Esophagus muscularis mucosa (tissue), 4 donors: ENCODE data around the gene SYT9. TPM values are rescaled to one million over a fixed set of nuclear protein-coding genes. Genes with fewer than 3 reads are reported as not detected.

Source experiments
- DNase-seq: peaks from one replicate; pipeline ENCODE4 v3.0.0-alpha.2; 2017; ENCODE audit errors: extremely low spot score
- H3K27ac ChIP-seq, 4 donors: fragments of 200-600 bp; sonication (generic); replicated peaks in 1 of 4; 1 replicate in 3 of 4; 2 replicates in 1 of 4; pipeline ENCODE4 v1.5.1; 2016 to 2019; ENCODE audit warnings: mild to moderate bottlenecking in 1 of 4
- H3K27me3 ChIP-seq, 4 donors: fragments of 200-600 bp; sonication (generic); one replicate each; pipeline versions ENCODE4 v1.5.1 to v1.6.0; 2016 to 2019
- H3K36me3 ChIP-seq, 4 donors: fragments of 200-600 bp; sonication (generic); one replicate each; pipeline ENCODE4 v1.5.1; 2016 to 2019
- H3K4me1 ChIP-seq, 4 donors: fragments of 200-600 bp; sonication (generic); one replicate each; pipeline ENCODE4 v1.5.1; 2016 to 2019
- H3K4me3 ChIP-seq, 4 donors: fragments of 200-600 bp; sonication (generic); 1 replicate in 2 of 4; 2 replicates in 2 of 4; pipeline ENCODE4 v1.5.1; 2016 to 2019; ENCODE audit warnings: mild to moderate bottlenecking in 4 of 4, moderate library complexity in 1 of 4
- H3K9me3 ChIP-seq, 4 donors: fragments of 200-600 bp; sonication (generic); 1 replicate in 3 of 4; 2 replicates in 1 of 4; pipeline ENCODE4 v1.5.1; 2016 to 2019
- CTCF ChIP-seq, 3 experiments: fragments of 200-600 bp in 2 of 3; fragments of 450-650 bp in 1 of 3; sonication (generic) in 2 of 3; IDR thresholded peaks; one replicate each; pipeline ENCODE4 v1.5.1; 2017 to 2019; ENCODE audit warnings: antibody characterized with exemption in 3 of 3, mild to moderate bottlenecking in 2 of 3, moderate library complexity in 1 of 3
- EP300 ChIP-seq: sonication (generic); formaldehyde crosslinking; IDR thresholded peaks from one replicate; pipeline ENCODE4 v1.6.1; 2017; ENCODE audit warnings: antibody characterized with exemption
- POLR2A ChIP-seq: fragments of 450-650 bp; IDR thresholded peaks from one replicate; pipeline ENCODE4 v1.6.1; 2017; ENCODE audit warnings: antibody characterized with exemption, moderate library complexity, mild to moderate bottlenecking, low read depth
- POLR2AphosphoS5 ChIP-seq, 2 donors: sonication (generic); formaldehyde crosslinking; IDR thresholded peaks; one replicate each; pipeline ENCODE4 v1.6.1; 2017; ENCODE audit warnings: antibody characterized with exemption in 2 of 2
- WGBS: methylation state at CpG from one replicate; pipeline ENCODE4 v1.1.5; 2018; 5-methylcytosine and 5-hydroxymethylcytosine counted together
- intact Hi-C: fragments of 100-400 bp; cut with DNase I; formaldehyde crosslinking; loops from one replicate; pipeline ENCODE4 v1.15.1; 2023
- total RNA-seq, 4 donors: library from RNA; depleted of rRNA; stranded (reverse); fragments of >200 nt; gene quantifications; one replicate each; pipeline versions ENCODE4 v1.1.0 to v1.2.1, GENCODE V29; 2016

SYT9 gene
- total RNA-seq, 4 donors from 2014 or later = 0.13 to 0.33 (median 0.29) TPM; not detected in 1

- H3K9me3 ChIP-seq = no peaks in the 10 kb centered on the region
- no peaks in the 10 kb centered on the region for H3K36me3 ChIP-seq
- no peaks in the 10 kb centered on the region for H3K4me1 ChIP-seq
- no peak for DNase-seq
- no peak for TF ChIP-seq POLR2AphosphoS5 (IDR thresholded peaks at IDR 0.05)
- TF ChIP-seq EP300 = no peak
- no peak for TF ChIP-seq CTCF (IDR thresholded peaks at IDR 0.05)
- no peak for TF ChIP-seq POLR2A
- no peak overlapping the region for H3K27ac ChIP-seq
- H3K4me3 ChIP-seq = no peak overlapping the region
- WGBS = 92% methylated on average over 1 of the region's 1 CpG
- intact Hi-C loops = no loop called here
- H3K27me3 ChIP-seq = no peaks in the 10 kb centered on the region
Measured at GRCh38 chr11:7499081-7499480, 247.4 kb downstream of the SYT9 start.

GRCh38 chr11:7500251-7500650, 248.5 kb downstream of the SYT9 start:
- Histone ChIP-seq H3K4me3 (no peak overlapping the region), H3K27ac (no peak overlapping the region), H3K4me1 (no peaks in the 10 kb centered on the region), H3K9me3 (no peaks in the 10 kb centered on the region), H3K27me3 (no peaks in the 10 kb centered on the region), H3K36me3 (no peaks in the 10 kb centered on the region)
- no peak for TF ChIP-seq CTCF (IDR thresholded peaks at IDR 0.05)
- no peak for TF ChIP-seq EP300
- no peak for TF ChIP-seq POLR2AphosphoS5 (IDR thresholded peaks at IDR 0.05)
- no peak for TF ChIP-seq POLR2A
- DNase-seq = no peak
- WGBS = 90% methylated on average over 3 of the region's 3 CpGs
- intact Hi-C loops = no loop called here

GRCh38 chr11:7501251-7501650, 249.5 kb downstream of the SYT9 start:
- no peaks in the 10 kb centered on the region for H3K9me3 ChIP-seq
- no peak overlapping the region for H3K4me3 ChIP-seq
- no peaks in the 10 kb centered on the region for H3K27me3 ChIP-seq
- no peak for TF ChIP-seq EP300
- no peak for TF ChIP-seq CTCF (IDR thresholded peaks at IDR 0.05)
- intact Hi-C loops = no loop called here
- no peaks in the 10 kb centered on the region for H3K36me3 ChIP-seq
- H3K4me1 ChIP-seq = no peaks in the 10 kb centered on the region
- H3K27ac ChIP-seq = no peak overlapping the region
- 80% methylated on average over 2 of the region's 3 CpGs for WGBS
- DNase-seq = no peak

- Histone ChIP-seq H3K27me3 (no peaks in the 10 kb centered on the region), H3K9me3 (no peaks in the 10 kb centered on the region), H3K36me3 (no peaks in the 10 kb centered on the region), H3K27ac (no peak overlapping the region), H3K4me1 (no peaks in the 10 kb centered on the region), H3K4me3 (no peak overlapping the region)
- 91% methylated on average over 4 of the region's 4 CpGs for WGBS
- no peak for DNase-seq
- no peak for TF ChIP-seq POLR2A
- TF ChIP-seq CTCF (IDR thresholded peaks at IDR 0.05) = no peak
- TF ChIP-seq EP300 = no peak
- TF ChIP-seq POLR2AphosphoS5 (IDR thresholded peaks at IDR 0.05) = no peak
- intact Hi-C loops = no loop called here
Measured at GRCh38 chr11:7501894-7502293, 250.2 kb downstream of the SYT9 start.

GRCh38 chr11:7506243-7506642, 254.5 kb downstream of the SYT9 start:
- 95% methylated on average over 3 of the region's 3 CpGs for WGBS
- intact Hi-C loops = no loop called here

More at GRCh38 chr11:7506243-7506642, 254.5 kb downstream of the SYT9 start:
- H3K27me3 ChIP-seq = no peaks in the 10 kb centered on the region
- no peaks in the 10 kb centered on the region for H3K9me3 ChIP-seq
- H3K36me3 ChIP-seq = no peaks in the 10 kb centered on the region
- no peak for DNase-seq
- H3K4me3 ChIP-seq = no peak overlapping the region
- no peak for TF ChIP-seq POLR2A
- TF ChIP-seq CTCF (IDR thresholded peaks at IDR 0.05) = no peak
- TF ChIP-seq POLR2AphosphoS5 (IDR thresholded peaks at IDR 0.05) = no peak
- no peak for TF ChIP-seq EP300
- H3K27ac ChIP-seq = no peak overlapping the region
- peaks cover 2 to 4% (median 3%) of the 10 kb centered on the region in 4 donors for H3K4me1 ChIP-seq
